GM18520 (cell line): ENCODE results near the gene STS.

Experiments
- ATAC-seq: cut with Tn5 transposase; IDR thresholded peaks from one replicate; pipeline ENCODE4 v1.9.1; 2021; ENCODE audit not compliant: unreplicated experiment

STS gene

DNA sequence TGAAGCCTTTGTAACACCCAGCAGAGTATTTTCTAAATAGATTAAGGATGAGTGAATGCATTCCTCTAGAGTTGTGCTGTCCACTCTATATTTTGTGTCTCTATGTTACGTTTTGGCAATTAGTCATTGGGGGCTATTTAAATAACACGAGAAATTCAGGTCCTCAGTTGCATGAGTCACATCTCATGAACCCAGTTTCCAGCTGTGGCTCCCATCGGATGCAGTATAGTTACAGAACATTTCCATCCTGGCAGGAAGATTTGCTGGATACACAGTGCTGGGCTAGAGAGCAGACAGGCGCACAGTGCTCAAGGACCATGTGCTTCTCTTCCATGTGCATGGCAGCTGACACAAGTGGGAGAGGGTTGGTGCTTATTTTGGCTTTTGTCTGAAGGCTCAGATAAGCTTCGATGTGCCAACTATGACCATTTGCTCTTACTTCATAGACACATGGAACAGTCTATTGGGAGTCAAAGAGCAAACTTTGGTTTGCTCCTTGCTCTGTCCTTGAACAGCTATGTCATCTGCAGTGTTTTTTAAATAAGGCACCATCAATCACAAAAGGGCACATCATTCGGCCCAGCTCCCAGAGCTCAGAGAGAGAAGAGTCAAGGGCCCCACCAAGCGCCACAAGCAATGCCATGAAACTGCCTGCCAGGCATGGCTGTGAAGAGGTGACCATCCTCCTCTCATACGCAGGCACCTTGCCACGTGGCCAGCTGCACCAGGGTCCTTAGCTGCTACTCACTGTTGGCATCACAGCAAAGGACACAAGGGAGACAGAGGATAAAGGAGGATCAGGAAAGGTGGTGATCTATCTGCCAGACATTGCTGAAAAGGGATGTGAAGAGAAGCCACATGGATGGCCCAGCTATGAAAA, 8.1 kb upstream of the STS start:
- ATAC-seq: no peak

DNA sequence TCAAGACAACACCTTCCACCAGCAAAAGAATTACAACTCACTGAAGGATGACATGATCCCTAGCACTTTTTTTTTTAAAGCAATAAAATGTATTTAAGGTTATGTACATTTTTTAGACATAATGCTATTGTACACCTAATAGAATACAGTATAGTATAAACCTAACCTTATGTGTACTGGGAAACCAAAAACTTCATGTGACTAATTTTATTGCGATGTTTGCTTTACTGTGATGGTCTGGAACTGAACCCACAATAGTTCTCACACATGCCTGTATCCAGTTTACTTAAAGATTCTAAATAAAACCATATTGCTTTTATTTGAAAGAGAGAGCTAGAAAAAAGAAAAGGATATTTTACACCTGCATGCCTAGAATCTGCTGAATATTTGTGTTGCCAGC, 4.4 kb upstream of the STS start:
- ATAC-seq: no peak

DNA sequence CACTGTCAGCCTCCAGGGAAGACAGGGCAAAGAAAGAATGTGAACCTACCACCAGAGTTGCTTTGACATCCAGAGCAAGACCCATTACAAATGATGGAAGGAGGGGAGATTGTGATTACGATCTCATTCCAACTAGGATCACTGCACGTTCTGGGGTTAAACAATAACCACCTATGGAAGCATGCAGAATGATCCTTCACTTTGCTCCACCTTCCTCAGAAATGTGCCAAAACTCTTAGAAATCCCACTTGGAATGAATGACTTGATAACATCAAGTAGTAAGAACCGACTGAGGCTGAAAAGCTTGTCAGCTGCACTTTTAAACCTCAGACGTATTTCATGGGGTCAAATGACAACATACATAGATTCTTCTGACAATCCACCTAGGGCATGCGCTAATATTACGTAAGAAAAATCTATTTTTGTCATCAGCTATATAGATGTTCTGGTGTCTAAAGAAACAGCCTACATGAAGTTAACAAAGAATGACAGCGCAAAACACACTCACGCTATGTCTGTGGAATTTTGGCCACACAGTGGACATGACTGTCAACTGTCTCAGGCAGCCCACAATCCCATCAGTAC, 3.5 kb upstream of the STS start:
- no peak for ATAC-seq

DNA sequence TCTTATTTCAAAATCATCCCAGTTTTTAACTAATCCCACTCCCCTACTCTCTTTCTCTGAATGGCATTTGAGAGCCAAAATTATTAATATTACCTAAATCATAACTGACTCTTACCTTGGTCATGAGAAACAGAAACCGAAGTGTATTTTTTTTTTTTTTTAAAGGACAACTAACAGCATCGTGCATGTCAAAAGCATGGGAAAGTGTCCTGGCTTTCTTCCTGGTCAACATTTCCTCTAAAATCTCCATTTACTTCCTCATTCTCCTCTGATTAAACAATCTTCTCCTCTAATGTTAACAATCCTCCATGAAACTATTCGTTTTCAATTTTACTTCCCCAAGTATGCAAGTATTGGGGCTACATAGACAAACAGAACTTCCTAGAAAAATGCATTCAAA, 2.1 kb upstream of the STS start:
- no peak for ATAC-seq

DNA sequence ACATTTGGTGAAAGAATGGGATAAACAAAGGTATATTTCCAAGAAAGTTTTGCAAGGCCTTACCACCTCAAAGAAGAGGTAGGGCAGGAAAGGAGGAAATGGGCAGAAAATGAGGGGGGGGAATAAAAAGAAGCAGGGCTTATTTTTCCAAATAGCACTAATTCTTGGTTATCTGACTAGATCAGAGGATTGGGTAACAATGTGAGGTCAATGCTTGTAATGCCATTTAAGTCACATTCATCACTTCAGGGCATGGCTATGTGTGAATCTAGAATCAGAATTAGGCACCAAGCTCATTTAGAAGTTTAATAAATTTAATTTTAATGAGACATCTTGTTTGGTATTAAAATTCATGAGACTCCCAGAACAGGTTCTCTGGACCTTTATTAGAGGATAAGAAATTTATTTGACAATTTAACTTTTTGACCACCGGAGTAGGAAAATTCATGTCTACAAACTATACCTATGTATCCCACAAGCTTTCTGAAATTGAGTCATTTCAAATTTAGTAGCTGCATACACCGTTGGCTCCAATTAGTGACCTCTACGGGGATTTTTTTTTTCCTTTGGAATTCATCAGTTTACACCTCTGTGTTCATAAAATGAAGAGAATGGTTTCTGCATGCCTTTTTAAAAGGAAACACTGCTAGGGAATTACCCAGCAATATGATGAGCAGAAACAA, 1.4 kb upstream of the STS start:
- ATAC-seq: no peak

DNA sequence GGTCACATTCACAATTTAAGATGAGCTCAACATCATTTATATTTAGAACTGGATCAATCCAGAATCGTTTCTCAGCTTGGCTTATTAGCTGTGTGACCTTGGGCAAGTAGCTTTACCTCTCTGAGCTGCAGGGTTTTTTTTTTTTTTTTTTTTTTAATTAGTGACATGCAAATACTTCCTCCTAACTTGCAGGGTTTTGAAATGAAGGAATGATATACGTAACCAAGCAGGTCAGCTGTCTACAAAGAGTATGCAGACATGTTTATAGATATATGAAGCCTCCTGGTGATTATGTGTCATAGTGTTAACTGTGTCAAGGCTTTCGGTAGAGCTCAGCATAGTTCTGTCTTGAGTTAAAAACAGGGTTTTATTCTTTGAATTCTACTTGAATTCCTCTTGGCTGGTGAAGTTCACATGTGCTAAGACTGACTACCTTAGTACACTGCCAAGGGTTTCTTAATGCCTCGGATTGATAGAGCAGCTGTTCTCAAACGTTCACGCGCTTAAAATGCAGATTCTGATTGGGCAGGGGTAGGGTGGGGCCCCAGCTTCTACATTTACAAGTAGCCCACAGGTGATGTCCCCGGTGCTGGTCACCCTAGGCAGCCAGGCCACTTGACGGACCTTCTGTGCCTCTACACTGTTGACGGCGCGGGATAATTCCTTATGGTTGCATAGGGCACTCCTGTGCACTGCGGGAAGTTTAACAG, 654 bp upstream of the STS start:
- ATAC-seq: peak; percentile 3

DNA sequence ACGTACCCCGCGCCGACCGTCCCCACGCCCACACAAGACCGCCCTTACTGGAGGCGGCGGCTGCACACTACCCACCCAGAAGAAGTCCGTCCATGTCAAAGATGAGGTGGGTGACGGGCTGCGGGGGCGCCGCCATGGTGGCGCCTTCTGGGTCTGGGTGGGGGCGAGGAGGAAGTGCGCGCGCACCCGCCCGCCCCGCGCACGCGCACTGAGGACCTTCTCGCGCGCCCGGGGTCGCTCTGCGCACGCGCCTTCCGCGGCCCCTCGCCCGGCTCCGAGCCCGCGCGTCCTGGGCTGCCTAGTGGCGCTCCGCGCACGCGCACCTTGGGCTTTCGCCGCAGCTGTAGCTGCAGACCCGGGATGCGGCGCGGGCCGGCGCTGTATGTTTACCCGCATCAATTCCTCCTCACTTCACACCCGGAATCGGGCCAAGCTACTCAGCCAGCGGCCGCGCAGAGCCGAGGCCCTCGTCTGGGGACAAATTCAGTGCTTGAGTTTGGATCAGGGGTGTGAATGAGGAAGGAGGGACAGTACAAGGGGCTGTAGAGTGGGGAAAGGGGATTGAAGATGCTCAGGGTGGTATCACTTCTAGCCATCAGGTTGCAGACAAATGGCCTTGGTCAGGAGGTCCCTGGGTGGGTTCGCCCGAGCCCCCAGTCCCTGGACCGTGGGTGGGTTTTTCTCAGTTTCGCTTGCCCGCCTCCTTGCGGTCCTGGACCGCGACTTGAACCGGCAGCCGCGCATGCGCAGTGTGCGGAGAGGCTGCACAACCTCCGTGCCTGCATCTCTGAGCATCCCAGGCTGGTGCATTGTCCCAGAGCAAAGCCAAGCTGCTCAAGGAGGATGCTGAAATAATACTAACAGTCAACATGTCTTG, 704 bp downstream of the STS start, which contains the start of gene PUDP:
Gene PUDP (minus strand): TSS at position 176 of the 877 bp plus-strand sequence. CDS start 40 bp downstream, at position 136.
- ATAC-seq: peak; percentile 69

DNA sequence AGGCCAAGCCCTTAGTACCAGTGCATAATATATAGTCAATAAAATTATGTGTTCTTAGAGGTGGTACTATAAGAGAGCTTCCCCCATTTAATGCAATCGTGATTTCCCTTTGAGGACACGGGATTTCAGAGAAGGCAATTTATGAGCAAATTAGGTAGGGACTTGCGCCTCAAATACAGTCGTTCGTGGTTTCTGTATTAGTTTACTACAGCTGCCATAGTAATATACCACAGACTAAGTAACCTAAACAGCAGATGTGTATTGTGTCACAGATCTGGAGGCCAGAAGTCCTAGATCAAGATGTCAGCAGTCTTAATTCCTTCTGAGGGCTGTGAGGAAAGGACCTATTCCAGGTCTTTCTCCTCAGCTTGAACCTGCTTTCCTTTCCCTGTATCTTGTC, 1.9 kb downstream of the STS start:
- no peak for ATAC-seq

DNA sequence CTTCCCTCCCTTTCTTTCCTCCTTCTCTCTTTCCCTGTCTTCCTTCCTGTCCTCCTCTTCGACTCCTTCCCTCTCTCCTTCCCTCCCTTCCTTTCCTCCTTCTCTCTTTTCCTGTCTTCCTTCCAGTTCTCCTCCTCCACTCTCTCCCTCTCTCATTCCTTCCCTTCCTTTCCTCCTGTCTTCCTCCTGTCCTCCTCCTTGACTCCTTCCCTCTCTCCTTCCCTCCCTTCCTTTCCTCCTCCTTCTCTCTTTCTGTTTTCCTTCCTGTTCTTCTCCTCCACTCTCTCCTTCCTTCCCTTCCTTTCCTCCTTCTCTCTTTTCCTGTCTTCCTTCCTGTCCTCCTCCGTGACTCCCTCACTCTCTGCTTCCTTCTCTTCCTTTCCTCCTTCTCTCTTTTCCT, 5.7 kb downstream of the STS start:
- no peak for ATAC-seq

DNA sequence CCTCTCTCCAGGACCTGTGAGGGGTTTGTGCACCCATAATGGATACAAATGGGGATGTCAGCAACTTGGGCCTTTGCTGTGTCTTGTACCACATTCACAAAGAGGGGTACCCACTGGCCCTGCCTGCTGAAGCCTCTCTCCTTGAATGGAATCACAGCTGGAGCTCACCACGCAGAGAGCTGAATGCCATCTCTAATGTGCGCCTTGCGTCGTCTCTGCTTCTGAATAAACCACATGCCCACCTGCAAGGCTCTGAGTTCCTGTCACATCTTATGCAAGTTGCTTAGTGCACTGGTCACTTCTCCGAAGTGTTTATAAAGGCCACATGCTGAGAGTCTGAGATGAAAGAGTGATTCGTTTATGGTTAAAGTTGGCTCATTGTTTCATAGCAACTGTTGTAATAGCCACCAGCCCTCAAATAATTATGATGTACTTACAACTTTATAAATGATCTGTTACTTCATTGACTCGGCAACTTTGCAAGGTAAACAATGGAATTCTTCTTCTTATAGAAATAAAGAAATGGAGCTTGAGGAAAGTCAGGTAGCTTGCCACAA, 6.6 kb downstream of the STS start:
- ATAC-seq: no peak

DNA sequence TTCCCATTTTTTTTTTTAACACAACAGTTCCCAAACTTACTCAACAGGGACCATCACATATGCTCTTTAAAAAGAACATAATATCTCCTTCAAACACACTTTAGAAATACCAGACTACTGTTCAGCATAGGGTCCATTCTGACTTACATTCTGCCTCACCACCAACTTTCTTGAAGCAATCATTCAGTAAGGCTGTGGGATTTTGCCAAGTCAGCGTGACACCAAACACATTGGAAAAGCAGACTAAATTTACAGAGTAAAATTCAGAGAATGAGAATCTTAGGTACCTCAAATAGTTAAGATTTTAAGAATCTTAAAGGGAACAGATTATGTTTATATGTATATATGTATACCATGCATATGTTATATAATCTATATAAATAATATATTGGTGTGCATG, 7.7 kb downstream of the STS start:
- ATAC-seq: no peak

DNA sequence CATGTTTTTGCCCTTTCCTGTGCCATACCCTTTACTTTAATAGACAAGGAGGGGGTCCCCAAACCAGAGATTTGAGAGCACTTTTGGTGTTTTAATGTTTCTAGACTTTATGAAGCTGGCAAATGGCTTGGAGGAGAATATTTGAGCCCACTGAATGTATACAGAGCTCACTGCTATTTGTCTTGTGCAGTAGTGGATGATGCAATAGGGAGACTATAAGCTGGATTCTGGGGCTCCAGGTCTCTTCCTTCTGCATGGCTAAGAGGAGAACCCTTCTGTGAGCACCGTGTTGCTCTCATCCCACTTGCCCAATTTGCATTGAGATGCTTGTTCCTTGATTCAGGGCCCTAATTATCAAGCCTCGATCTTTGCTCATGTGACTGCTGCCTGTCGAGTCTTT, 9.4 kb downstream of the STS start:
- no peak for ATAC-seq

DNA sequence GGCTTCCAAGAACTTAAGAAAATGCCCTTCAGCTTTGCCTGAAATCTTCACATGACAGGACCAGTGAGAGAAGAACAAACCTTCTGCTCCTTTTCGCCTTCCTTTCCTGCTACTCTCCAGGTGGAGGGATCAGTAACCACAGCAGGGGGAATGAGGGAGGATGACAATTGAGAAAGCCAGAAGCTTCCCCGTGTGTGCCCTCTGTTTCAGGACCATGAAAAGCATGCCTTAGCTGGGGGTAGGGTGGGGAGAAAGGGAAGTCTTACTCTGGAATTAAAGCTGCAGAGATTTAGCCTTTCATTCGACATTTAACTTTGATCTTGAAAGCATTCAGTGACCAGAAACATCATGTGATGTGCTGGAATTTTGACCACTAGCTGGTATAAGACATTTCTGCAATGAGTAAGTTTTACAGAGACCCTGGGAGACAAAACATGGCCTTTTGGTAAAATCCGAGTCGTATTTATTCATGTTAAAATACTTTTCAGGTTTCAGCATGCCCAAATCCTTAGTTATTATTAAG, 11.0 kb downstream of the STS start:
- ATAC-seq: no peak

DNA sequence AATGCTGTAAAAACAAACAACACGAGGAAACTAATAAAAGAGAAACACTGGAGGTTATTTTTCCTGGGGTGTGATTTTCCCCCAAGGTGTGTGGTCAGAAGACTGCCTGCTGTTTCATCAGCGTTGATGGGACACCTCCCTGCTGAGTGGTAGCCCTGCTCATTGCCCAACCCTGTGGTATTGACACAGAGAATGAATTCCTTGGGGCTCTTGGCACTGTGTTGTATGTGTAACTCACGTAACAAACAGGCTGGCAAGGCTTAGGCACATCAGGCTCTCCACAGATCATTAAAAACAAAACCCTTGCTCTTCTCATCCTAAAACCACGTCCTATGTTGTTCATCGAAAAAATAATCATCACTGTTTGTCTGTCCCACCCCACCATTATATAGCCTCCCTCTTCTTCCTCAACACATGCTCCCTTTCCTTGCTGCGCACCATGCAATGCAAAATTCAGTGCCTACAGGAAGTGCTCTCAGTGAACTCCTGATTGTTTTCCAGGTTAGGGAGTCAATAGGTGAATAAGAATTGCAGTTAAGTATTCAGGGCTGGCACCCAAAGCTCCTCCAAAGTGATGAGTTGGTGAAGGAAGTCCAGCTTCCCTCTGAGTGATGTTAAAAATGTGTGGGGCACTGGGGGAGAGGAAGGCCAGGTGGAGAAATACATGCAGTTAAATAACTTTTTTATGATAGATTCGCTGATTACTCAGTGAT, 11.8 kb downstream of the STS start:
- no peak for ATAC-seq

DNA sequence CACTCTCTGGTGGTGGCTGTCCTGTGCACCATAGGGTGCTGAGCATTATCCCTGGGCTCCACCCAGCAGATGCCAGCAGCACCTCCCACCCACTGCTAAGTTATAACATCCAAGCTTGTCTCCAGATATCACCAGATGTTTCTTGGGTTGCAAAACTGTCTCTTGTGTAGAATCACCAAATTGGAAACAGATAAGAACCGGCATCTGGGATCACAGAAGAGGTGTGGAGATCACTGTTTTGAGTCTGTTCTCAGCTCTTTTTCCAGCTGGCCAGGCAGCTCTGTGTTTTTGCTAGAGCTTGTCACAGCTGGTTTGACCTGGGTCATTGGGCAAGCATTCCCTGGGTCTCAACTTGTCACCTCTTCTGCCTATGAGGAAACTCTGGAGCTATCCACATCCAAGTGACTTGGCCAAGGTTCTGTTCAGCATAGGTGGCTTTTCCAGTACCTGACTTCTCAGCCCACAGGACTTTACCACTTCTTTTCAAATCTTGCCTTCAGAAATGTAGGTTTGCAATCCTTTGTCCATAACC, 15.7 kb downstream of the STS start:
- ATAC-seq: no peak

DNA sequence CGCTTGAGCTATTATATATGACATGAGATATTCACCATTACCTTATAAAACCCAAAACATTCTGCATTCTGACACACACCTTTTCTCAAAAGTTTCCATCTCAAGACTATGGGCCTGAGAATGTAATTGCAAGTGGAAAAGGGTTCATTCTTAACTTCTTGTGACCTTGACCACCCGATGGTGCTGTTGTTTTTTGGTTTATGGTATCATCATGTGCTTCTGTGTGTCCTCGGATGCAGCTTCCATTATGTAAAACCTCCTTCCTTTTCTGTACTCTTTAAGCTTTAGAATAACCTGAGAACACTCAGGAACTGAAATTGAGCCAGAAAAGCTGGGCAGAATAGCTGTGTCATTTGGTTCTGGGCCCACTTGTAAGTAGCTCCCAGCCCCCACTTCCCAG, 16.7 kb downstream of the STS start:
- no peak for ATAC-seq

DNA sequence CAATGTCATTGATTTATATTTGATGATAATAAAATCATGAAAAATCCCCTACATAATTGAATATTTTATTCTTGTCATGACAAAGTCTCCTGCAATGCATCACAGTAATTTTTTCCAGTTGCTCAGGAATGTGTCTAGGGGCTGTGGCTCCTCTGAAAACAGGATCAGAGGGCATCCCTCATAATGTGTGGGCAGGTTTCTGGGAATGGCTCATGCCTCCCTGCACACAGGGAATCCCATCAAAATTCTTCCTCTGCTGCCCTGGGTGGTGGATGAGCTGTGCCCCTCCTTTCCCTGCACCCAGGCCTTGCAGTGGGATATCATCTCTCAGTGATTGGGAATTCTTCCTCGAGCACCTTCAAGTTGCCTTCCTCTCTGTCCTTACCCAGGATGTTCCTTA, 20.9 kb downstream of the STS start:
- ATAC-seq: no peak

DNA sequence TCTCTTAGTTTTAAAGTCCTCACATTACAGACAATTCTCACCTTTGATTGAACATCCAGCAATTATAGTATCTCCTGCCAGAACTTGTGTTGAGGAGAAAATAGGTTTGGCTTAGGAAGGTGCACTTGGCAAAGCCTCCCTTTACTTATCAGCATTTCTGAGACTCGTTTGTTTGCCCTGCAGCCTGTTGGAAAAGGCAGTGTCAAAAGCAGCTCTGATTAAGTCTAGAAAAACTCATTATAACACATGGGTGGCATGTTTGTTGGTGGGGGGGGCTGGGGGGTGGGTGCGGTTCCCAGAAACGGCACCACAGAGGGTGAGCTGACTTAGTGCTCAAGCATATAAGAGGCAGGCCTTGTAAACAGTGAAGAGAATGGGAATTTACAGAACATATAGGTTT, 22.1 kb downstream of the STS start:
- ATAC-seq: no peak

DNA sequence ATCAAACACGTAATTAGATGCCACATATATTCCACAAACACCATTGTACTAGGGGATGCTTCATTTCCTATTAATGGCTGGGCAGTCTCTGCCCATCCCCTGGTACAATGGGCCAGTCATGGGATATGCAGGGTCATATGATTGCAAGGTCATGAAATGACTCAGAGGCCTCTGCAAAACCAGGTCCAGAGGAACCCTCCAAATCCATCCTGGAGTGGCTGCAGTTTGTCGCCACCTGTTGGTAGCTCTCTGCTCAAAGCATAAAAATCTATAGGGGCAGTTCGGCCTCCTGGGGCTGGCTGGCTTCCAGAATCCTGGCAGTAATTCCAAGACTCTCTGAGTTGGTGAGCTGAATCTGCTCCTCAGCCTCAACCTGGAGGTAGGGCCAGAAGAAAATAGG, 23.4 kb downstream of the STS start:
- no peak for ATAC-seq
